Neural cell (in vitro differentiated cells): ENCODE results near the gene SMARCA4. TPM values are rescaled to one million over a fixed set of nuclear protein-coding genes. Genes with fewer than 3 reads are reported as not detected.

Experiments
- H2AFZ ChIP-seq: fragments of 200-600, 300-800 bp; sonication (generic), shearing (Covaris generic); 2 replicates; pipeline ENCODE4 v1.6.0; 2014; ENCODE audit warnings: low read depth, mild to moderate bottlenecking, antibody characterized with exemption, low read length, moderate library complexity
- H3F3A ChIP-seq: fragments of 200-600 bp; shearing (Covaris generic); 2 replicates; pipeline ENCODE4 v1.6.1; 2016; ENCODE audit warnings: mild to moderate bottlenecking, moderate library complexity, mixed read lengths, antibody characterized with exemption, low read length; ENCODE audit not compliant: insufficient read depth, poor library complexity, severe bottlenecking
- H3K27ac ChIP-seq: fragments of 200-600, 300-800 bp; sonication (generic), shearing (Covaris generic); 2 replicates; pipeline ENCODE4 v1.5.1; 2014; ENCODE audit warnings: mild to moderate bottlenecking, low read length, moderate library complexity
- H3K27me3 ChIP-seq: fragments of 300-800, 200-600 bp; sonication (generic), shearing (Covaris generic); 2 replicates; pipeline ENCODE4 v1.6.0; 2014; ENCODE audit warnings: mild to moderate bottlenecking, low read depth, low read length, moderate library complexity; ENCODE audit not compliant: insufficient read depth
- H3K36me3 ChIP-seq: fragments of 300-800, 200-600 bp; sonication (generic), shearing (Covaris generic); 2 replicates; pipeline ENCODE4 v1.5.1; 2014; ENCODE audit warnings: mild to moderate bottlenecking, antibody characterized with exemption, low read length, moderate library complexity; ENCODE audit not compliant: insufficient read depth
- H3K4me2 ChIP-seq: fragments of 300-800, 200-600 bp; sonication (generic), shearing (Covaris generic); 2 replicates; pipeline ENCODE4 v1.6.0; 2014; ENCODE audit warnings: mild to moderate bottlenecking, low read length
- H3K4me3 ChIP-seq: fragments of 300-800, 200-600 bp; sonication (generic), shearing (Covaris generic); 2 replicates; pipeline ENCODE4 v1.5.1; 2014; ENCODE audit warnings: mild to moderate bottlenecking, low read length, moderate library complexity
- H3K79me2 ChIP-seq: fragments of 200-600 bp; shearing (Covaris generic); replicated peaks from 2 replicates; pipeline ENCODE4 v1.6.0; 2014; ENCODE audit warnings: mild to moderate bottlenecking, low read length, moderate library complexity; ENCODE audit not compliant: insufficient read depth
- H3K9ac ChIP-seq: fragments of 300-800, 200-600 bp; sonication (generic), shearing (Covaris generic); 2 replicates; pipeline ENCODE4 v1.6.1; 2016; ENCODE audit warnings: mild to moderate bottlenecking, low read length, mixed read lengths
- H3K9me2 ChIP-seq: fragments of 200-600 bp; shearing (Covaris generic); 2 replicates; pipeline ENCODE4 v1.6.1; 2016; ENCODE audit warnings: mild to moderate bottlenecking, low read length, mixed read lengths; ENCODE audit not compliant: insufficient read depth
- H3K9me3 ChIP-seq: fragments of 200-600, 300-800 bp; sonication (generic), shearing (Covaris generic); 2 replicates; pipeline ENCODE4 v1.6.1; 2016; ENCODE audit warnings: mild to moderate bottlenecking, mixed run types, low read length, moderate library complexity, mixed read lengths
- H4K20me1 ChIP-seq: fragments of 200-600 bp; shearing (Covaris generic); 2 replicates; pipeline ENCODE4 v1.6.1; 2016; ENCODE audit warnings: mild to moderate bottlenecking, mixed run types; ENCODE audit not compliant: insufficient read depth
- CTCF ChIP-seq: fragments of 450-650 bp; IDR thresholded peaks from 2 replicates; pipeline ENCODE4 v1.5.1; 2014; ENCODE audit warnings: antibody characterized with exemption, mild to moderate bottlenecking, moderate library complexity; ENCODE audit not compliant: poor library complexity, severe bottlenecking
- EP300 ChIP-seq: fragments of 450-650 bp; conservative IDR thresholded peaks from 2 replicates; pipeline ENCODE4 v1.6.1; 2014; ENCODE audit warnings: antibody characterized with exemption, mild to moderate bottlenecking, moderate library complexity; ENCODE audit not compliant: poor library complexity, severe bottlenecking
- EZH2 ChIP-seq: fragments of 200-600, 300-800 bp; shearing (Covaris generic), sonication (generic); IDR thresholded peaks from 2 replicates; pipeline ENCODE4 v1.6.1; 2014; ENCODE audit warnings: antibody characterized with exemption, low read length, borderline replicate concordance, mild to moderate bottlenecking; ENCODE audit not compliant: insufficient read depth, poor library complexity, severe bottlenecking
- MXI1 ChIP-seq: fragments of 450-650 bp; conservative IDR thresholded peaks from 2 replicates; pipeline ENCODE4 v1.6.1; 2014; ENCODE audit warnings: antibody characterized with exemption, mild to moderate bottlenecking; ENCODE audit not compliant: poor library complexity, severe bottlenecking
- POLR2AphosphoS5 ChIP-seq: IDR thresholded peaks from 2 replicates; pipeline ENCODE4 v1.6.1; 2012
- RAD21 ChIP-seq: fragments of 450-650 bp; conservative IDR thresholded peaks from 2 replicates; pipeline ENCODE4 v1.6.1; 2014; ENCODE audit warnings: antibody characterized with exemption, mild to moderate bottlenecking, moderate library complexity
- REST ChIP-seq: IDR thresholded peaks from 2 replicates; pipeline ENCODE4 v1.6.1; 2012; ENCODE audit warnings: borderline replicate concordance
- SMC3 ChIP-seq: fragments of 450-650 bp; conservative IDR thresholded peaks from 2 replicates; pipeline ENCODE4 v1.6.1; 2014; ENCODE audit warnings: antibody characterized with exemption, mild to moderate bottlenecking, moderate library complexity; ENCODE audit not compliant: poor library complexity
- TAF1 ChIP-seq: IDR thresholded peaks from 2 replicates; pipeline ENCODE4 v1.6.1; 2012; ENCODE audit warnings: low read depth
- polyA plus RNA-seq: library from polyadenylated mRNA; depleted of rRNA; stranded (reverse); fragments of >200 nt; gene quantifications from 2 replicates; pipeline ENCODE4 v1.2.3, GENCODE V29; 2014

SMARCA4 gene
- polyA plus RNA-seq, 1 donor from 2014 or later: 97.3 TPM

- peaks cover 6% of the 10 kb centered on the region for H3K36me3 ChIP-seq
- no peaks in the 10 kb centered on the region for H3F3A ChIP-seq
- H3K27ac ChIP-seq: no peak overlapping the region
- no peaks in the 10 kb centered on the region for H3K9me3 ChIP-seq
- no peaks in the 10 kb centered on the region for H3K27me3 ChIP-seq
- H3K4me3 ChIP-seq: no peak overlapping the region
- no peak overlapping the region for H3K9ac ChIP-seq
- no peak overlapping the region for H3K4me2 ChIP-seq
- H4K20me1 ChIP-seq: no peaks in the 10 kb centered on the region
- H3K79me2 ChIP-seq: no peaks in the 10 kb centered on the region
- TF ChIP-seq TAF1: no peak
- no peak for TF ChIP-seq EZH2
- TF ChIP-seq SMC3: no peak
- TF ChIP-seq EP300: no peak
- TF ChIP-seq CTCF: no peak
- TF ChIP-seq MXI1: no peak
- no peak for TF ChIP-seq REST
- no peak for TF ChIP-seq RAD21
- TF ChIP-seq POLR2AphosphoS5: no peak
- no peaks in the 10 kb centered on the region for H3K9me2 ChIP-seq
- no peak overlapping the region for H2AFZ ChIP-seq
These were observed 57.9 kb downstream of the SMARCA4 start for GRCh38 chr19:11018763-11019162.

- no peaks in the 10 kb centered on the region for H4K20me1 ChIP-seq
- H3K79me2 ChIP-seq: no peaks in the 10 kb centered on the region
- H3K4me3 ChIP-seq: no peak overlapping the region
- no peak overlapping the region for H2AFZ ChIP-seq
- no peaks in the 10 kb centered on the region for H3K9me3 ChIP-seq
- H3K9ac ChIP-seq: no peak overlapping the region
- no peaks in the 10 kb centered on the region for H3F3A ChIP-seq
- no peak overlapping the region for H3K27ac ChIP-seq
- H3K4me2 ChIP-seq: no peak overlapping the region
- H3K27me3 ChIP-seq: no peaks in the 10 kb centered on the region
- H3K9me2 ChIP-seq: no peaks in the 10 kb centered on the region
- TF ChIP-seq EP300: no peak
- no peak for TF ChIP-seq RAD21
- TF ChIP-seq EZH2: no peak
- TF ChIP-seq CTCF: no peak
- TF ChIP-seq REST: no peak
- no peak for TF ChIP-seq MXI1
- TF ChIP-seq POLR2AphosphoS5: no peak
- no peak for TF ChIP-seq TAF1
- no peak for TF ChIP-seq SMC3
- H3K36me3 ChIP-seq: peaks cover 6% of the 10 kb centered on the region
These were observed 58.4 kb downstream of the SMARCA4 start for GRCh38 chr19:11019262-11019661.
